ENCODE results near the gene POLD4. TPM values are rescaled to one million over a fixed set of nuclear protein-coding genes. Genes with fewer than 3 reads are reported as not detected.
A peak's percentile ranks its signal among the peaks of the same experiment; 100 is the strongest.

Gene POLD4
- total RNA-seq, 1 experiment from 2014 or later = 95.1 TPM

GRCh38 chr11:67384851-67385366, 31.6 kb upstream of the POLD4 start:
- Mint-ChIP-seq H3K36me3 (ENCODE audit: insufficient read depth, unreplicated experiment) (peaks cover 11% of the 10 kb centered on the region), H3K9me3 (ENCODE audit: low read depth, unreplicated experiment) (no peaks in the 10 kb centered on the region), H3K4me1 (ENCODE audit: low read depth, unreplicated experiment) (peaks cover 52% of the 10 kb centered on the region), H3K27me3 (ENCODE audit: unreplicated experiment) (no peaks in the 10 kb centered on the region), H3K27ac (ENCODE audit: unreplicated experiment) (no peak overlapping the region), H3K4me3 (ENCODE audit: low read depth, unreplicated experiment) (no peak overlapping the region)
- TF ChIP-seq CTCF (IDR thresholded peaks at IDR 0.05; ENCODE audit: unreplicated experiment) = no peak
- CTCF ChIA-PET = interaction anchor here (1.4 to 1.5 kb wide), 2 partner anchors 11 to 68 kb away, joined by 3 to 4 read pairs; partner anchors contain the start of gene CLCF1
- no peak for DNase-seq
- intact Hi-C loops (cut with micrococcal nuclease; ENCODE audit: unreplicated experiment) = loop anchor here (5.0 to 10.0 kb wide), 2 partner anchors 38 to 120 kb away; partner anchors contain the start of gene GRK2
- no TSS peak for BruUV-seq (replicated peaks)

GRCh38 chr11:67382276-67383136, 29.2 kb upstream of the POLD4 start:
- TF ChIP-seq CTCF (IDR thresholded peaks at IDR 0.05; ENCODE audit: unreplicated experiment) = peak; percentile 94
- Mint-ChIP-seq H3K9me3 (ENCODE audit: low read depth, unreplicated experiment) (no peaks in the 10 kb centered on the region), H3K27me3 (ENCODE audit: unreplicated experiment) (no peaks in the 10 kb centered on the region), H3K4me3 (ENCODE audit: low read depth, unreplicated experiment) (no peak overlapping the region), H3K36me3 (ENCODE audit: insufficient read depth, unreplicated experiment) (peaks cover 13% of the 10 kb centered on the region), H3K27ac (ENCODE audit: unreplicated experiment) (peak overlapping the region; percentile 2), H3K4me1 (ENCODE audit: low read depth, unreplicated experiment) (peaks cover 59% of the 10 kb centered on the region)
- BruUV-seq (replicated peaks) = no TSS peak
- CTCF ChIA-PET = interaction anchor here (0.6 to 4.9 kb wide), 16 partner anchors 9 to 329 kb away, joined by 3 to 46 read pairs (median 6); partner anchors contain the start of genes CLCF1, POLD4, PPP1CA and RAD9A
- intact Hi-C loops (cut with micrococcal nuclease; ENCODE audit: unreplicated experiment) = loop anchor here (5.0 to 10.0 kb wide), 2 partner anchors 35 to 118 kb away; partner anchors contain the start of gene GRK2
- DNase-seq = peak; percentile 88

GRCh38 chr11:67381244-67381972, 28.1 kb upstream of the POLD4 start:
- Mint-ChIP-seq H3K4me1 (ENCODE audit: low read depth, unreplicated experiment) (peaks cover 70% of the 10 kb centered on the region), H3K36me3 (ENCODE audit: insufficient read depth, unreplicated experiment) (peaks cover 20% of the 10 kb centered on the region), H3K9me3 (ENCODE audit: low read depth, unreplicated experiment) (no peaks in the 10 kb centered on the region), H3K27me3 (ENCODE audit: unreplicated experiment) (no peaks in the 10 kb centered on the region), H3K27ac (ENCODE audit: unreplicated experiment) (peak overlapping the region; percentile 51), H3K4me3 (ENCODE audit: low read depth, unreplicated experiment) (no peak overlapping the region)
- no peak for TF ChIP-seq CTCF (IDR thresholded peaks at IDR 0.05; ENCODE audit: unreplicated experiment)
- no peak for DNase-seq
- CTCF ChIA-PET = interaction anchor here (0.5 to 4.9 kb wide), 15 partner anchors 8 to 78 kb away, joined by 3 to 46 read pairs (median 5); partner anchors contain the start of genes CLCF1, POLD4, PPP1CA and SSH3
- intact Hi-C loops (cut with micrococcal nuclease; ENCODE audit: unreplicated experiment) = loop anchor here (5.0 to 10.0 kb wide), 2 partner anchors 34 to 117 kb away; partner anchors contain the start of gene GRK2
- BruUV-seq (replicated peaks) = no TSS peak
